ENCODE data around the gene PHF24.
"Not testable (repeated sequence)": the region's sequence is repeated elsewhere in the genome, so short reads cannot be mapped to it uniquely, and the experiment has no call there.

Gene PHF24

GRCh38 chr9:34957492-34958410 lies at the start of gene PHF24:
Gene PHF24, plus strand, starts transcription at chr9:34958285. Its CDS starts 13,014 bp downstream, at chr9:34971299.
- in situ Hi-C loops (cut with MboI; ENCODE audit: low sequenced_read_pairs), result no loop called here

GRCh38 chr9:34927061-34927460 lies 31.0 kb upstream of the PHF24 start:
- in situ Hi-C loops (cut with MboI; ENCODE audit: low sequenced_read_pairs), result no loop called here

- in situ Hi-C loops (cut with MboI; ENCODE audit: low sequenced_read_pairs), result no loop called here
Observed at GRCh38 chr9:34928921-34929320, 29.2 kb upstream of the PHF24 start.

- in situ Hi-C loops (cut with MboI; ENCODE audit: low sequenced_read_pairs), result no loop called here
Observed at GRCh38 chr9:34929506-34930102, 28.5 kb upstream of the PHF24 start.

- in situ Hi-C loops (cut with MboI; ENCODE audit: low sequenced_read_pairs), result not testable (repeated sequence)
Observed at GRCh38 chr9:34939989-34940388, 18.1 kb upstream of the PHF24 start.

- in situ Hi-C loops (cut with MboI; ENCODE audit: low sequenced_read_pairs), result no loop called here
Observed at GRCh38 chr9:34948451-34948850, 9.6 kb upstream of the PHF24 start.

- in situ Hi-C loops (cut with MboI; ENCODE audit: low sequenced_read_pairs), result no loop called here
Observed at GRCh38 chr9:34954225-34954624, 3.9 kb upstream of the PHF24 start.

- in situ Hi-C loops (cut with MboI; ENCODE audit: low sequenced_read_pairs), result not testable (repeated sequence)
Observed at GRCh38 chr9:34956066-34956465, 2.0 kb upstream of the PHF24 start.

- in situ Hi-C loops (cut with MboI; ENCODE audit: low sequenced_read_pairs), result no loop called here
Observed at GRCh38 chr9:34956648-34957047, 1.4 kb upstream of the PHF24 start.

- in situ Hi-C loops (cut with MboI; ENCODE audit: low sequenced_read_pairs), result no loop called here
Observed at GRCh38 chr9:34958411-34958982, 412 bp downstream of the PHF24 start.

GRCh38 chr9:34959461-34959860 lies 1.4 kb downstream of the PHF24 start:
- in situ Hi-C loops (cut with MboI; ENCODE audit: low sequenced_read_pairs), result no loop called here

GRCh38 chr9:34961574-34962490 lies 3.7 kb downstream of the PHF24 start:
- in situ Hi-C loops (cut with MboI; ENCODE audit: low sequenced_read_pairs), result no loop called here

GRCh38 chr9:34962546-34962945 lies 4.5 kb downstream of the PHF24 start:
- in situ Hi-C loops (cut with MboI; ENCODE audit: low sequenced_read_pairs), result no loop called here

- in situ Hi-C loops (cut with MboI; ENCODE audit: low sequenced_read_pairs), result no loop called here
Observed at GRCh38 chr9:34963552-34963951, 5.5 kb downstream of the PHF24 start.

GRCh38 chr9:34964458-34964857 lies 6.4 kb downstream of the PHF24 start:
- in situ Hi-C loops (cut with MboI; ENCODE audit: low sequenced_read_pairs), result no loop called here

- in situ Hi-C loops (cut with MboI; ENCODE audit: low sequenced_read_pairs), result no loop called here
Observed at GRCh38 chr9:34971146-34971811, 13.2 kb downstream of the PHF24 start.

GRCh38 chr9:34974664-34975063 lies 16.6 kb downstream of the PHF24 start:
- in situ Hi-C loops (cut with MboI; ENCODE audit: low sequenced_read_pairs), result no loop called here

- in situ Hi-C loops (cut with MboI; ENCODE audit: low sequenced_read_pairs), result no loop called here
Observed at GRCh38 chr9:34976441-34976840, 18.4 kb downstream of the PHF24 start.

- in situ Hi-C loops (cut with MboI; ENCODE audit: low sequenced_read_pairs), result no loop called here
Observed at GRCh38 chr9:34976992-34977391, 18.9 kb downstream of the PHF24 start.

GRCh38 chr9:34980181-34980761 lies 22.2 kb downstream of the PHF24 start:
- in situ Hi-C loops (cut with MboI; ENCODE audit: low sequenced_read_pairs), result no loop called here

All from HL-60/S4 treated with phorbol 12-myristate 13-acetate at 8.2 ng/mL for 4 days and 3 days (cell line).